ENCODE measurements around the gene TUT1.
A peak's percentile ranks its signal among the peaks of the same experiment; 100 is the strongest.

GRCh38 chr11:62536301-62536957 lies 54.9 kb downstream of the TUT1 start:
- TF ChIP-seq CTCF (IDR thresholded peaks at IDR 0.05) (no peak), POLR2A (IDR thresholded peaks at IDR 0.05) (peak in 1 of 2 donors; percentile 9), EP300 (IDR thresholded peaks at IDR 0.05) (no peak)
